ENCODE data around the gene SANBR.
"Not testable (repeated sequence)": the region's sequence is repeated elsewhere in the genome, so short reads cannot be mapped to it uniquely, and the experiment has no call there.

Gene SANBR

DNA sequence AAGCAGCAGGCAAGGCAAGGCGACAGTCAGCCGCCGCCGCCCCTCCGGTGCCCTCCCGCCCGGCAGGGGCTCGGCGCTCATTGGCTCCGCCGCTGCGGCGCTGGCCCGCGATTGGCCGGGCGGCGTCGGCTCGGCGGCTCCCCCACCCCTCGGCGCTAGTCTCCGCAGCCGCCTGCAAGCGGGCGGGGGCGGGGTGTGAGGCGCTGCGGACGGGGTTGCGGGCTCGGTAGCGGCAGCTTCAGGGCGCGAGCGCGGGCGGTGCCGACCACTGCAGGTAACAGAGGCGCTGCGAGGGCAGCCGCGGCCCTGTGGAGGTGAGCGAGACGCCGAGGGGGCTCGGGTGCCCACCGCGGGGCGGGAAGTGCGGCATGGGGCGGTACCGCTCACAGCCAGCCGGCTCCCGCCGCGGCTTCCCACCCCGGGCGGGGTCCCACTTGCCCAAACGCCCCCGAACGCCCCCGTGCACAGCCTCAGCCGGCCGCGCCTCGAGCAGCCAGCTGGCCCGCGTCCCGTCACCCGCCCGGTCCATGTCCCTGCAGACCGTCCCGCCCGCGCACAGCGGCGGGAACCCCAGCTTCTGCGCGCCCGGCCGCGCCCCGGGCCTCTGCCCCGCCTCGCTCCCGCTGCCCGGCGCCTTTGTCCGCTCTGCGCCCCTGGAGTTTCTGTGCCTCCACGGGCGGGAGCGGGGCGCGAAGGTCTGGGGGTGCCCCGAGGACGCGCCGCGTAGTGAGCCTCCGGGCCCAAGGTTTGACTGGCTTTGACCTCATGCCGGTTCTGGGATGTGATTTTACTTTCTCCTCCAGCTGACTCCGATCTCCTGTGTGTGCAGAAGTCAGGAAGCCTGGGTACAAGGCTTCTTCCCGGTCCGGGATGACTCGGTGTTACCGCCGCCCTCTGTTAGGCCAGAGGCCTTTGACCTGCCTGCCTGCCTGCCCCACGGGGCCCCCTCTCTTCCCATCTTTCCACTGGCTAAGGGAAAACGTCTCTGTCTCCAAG is at the start of gene SANBR:
Gene SANBR (plus strand): TSS at position 158 of the 996 bp plus-strand sequence. CDS start 4,480 bp downstream, outside the sequence.
- DNase-seq = peak; percentile 17 to 92 (median 77)

DNA sequence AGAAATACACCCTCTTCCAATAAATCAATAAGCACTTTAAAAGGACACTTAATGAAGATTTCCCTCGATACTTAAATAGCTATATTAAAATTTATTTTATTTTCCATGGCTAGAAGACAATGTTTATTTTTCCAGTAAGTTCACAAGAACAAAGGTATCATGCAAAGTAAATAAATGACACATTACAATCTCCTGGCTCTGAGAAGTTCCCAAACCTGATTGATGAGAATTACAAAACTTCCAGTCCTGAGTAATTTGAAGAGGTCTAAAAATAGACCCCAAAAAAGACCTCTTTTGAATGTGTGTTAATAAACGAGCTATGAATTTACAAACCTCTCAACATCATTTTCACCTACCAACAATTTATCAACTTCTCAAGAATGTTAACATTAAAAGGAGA is 49.7 kb upstream of the SANBR start:
- no peak for DNase-seq

DNA sequence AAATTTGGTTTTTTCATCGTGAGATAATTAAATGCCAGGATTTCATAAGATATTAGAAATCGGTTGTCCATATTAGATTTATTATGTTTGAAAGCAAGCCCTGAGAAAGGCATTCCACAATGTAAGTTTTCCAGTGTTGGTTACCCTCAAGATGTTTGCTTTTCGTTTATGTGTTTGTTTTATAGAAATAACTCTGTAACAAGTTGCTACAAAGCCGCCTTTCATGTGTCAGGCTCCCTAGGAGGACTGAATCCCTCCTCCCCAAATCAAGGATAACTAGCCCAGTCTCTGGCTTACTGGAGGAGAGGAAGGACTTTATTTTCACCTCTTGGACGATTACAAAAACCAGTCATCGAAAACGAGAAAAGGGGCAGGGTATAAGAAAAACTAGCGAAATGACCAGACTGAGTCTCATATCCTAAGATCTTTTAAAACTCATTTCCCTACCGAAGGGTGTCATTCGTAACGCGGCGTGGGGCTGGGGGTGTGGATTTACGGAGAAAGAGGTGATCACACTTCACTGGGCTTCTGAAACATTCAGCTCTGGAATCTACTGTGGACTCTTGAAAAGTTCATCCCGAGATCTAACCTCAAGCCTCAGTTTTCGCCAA is 49.2 kb upstream of the SANBR start:
- peak in 1 of 51 donors; percentile 26 for DNase-seq

DNA sequence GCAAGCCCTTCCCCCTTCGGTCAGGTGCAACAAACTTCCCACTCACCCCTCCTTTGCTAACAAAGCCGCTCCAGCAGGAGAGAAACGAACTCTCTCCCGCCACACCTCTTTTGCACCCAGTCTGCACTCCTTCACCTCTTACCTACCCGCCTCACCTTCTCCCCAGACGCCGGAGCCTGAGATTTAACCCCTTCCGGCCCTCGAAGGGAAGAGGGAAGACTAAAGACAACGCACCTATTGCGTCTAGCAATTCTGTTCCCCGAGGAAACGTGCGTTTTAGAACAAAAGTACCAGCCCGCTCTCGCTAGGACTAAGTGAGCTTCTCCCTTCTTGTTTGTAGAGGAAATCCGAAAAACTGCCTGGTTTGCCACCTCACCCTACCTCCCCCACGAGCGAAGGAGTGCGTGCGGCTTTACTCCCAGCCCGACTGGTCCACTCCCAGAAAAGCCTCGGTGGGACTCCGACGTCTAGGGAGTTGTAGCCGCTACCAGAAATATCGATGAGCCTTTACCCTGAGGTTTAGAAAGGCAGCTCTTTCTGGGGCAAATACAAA is 48.6 kb upstream of the SANBR start:
- peak in 50 of 51 donors; percentile 40 to 98 (median 80) for DNase-seq

DNA sequence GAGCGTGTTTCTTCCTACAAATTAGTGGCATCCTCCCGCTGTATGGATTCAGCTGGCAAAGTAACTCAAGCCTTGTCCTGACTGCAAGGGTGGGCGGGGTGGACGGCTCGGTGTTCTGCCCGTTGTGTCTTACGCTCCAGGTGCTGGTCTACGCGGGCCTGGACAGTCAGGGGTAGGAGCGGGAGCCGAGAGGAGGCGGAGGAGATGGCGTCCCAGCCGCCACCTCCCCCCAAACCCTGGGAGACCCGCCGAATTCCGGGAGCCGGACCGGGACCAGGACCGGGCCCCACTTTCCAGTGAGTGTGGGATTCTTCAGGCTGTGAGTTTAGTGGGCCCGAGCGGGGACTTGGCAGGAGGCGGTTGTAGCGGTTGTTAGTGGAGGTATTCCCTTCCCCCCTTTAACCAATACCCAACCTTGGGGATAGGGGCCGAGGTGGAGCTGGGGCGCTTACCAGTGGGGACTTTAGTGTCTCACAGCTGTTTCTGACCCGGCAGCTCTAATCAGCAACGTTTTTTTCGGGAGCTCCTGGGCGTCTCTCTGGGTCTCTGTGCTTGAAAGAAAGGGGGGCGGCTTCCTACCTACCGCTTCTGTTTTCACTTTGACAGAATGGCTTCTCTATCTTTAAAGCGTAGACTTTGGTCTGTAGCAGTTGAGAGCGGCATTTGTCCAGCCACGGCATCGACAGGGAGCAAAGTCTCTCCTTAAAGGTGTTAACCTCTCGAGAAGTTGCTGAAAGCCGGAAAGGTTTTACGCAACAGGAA is 47.9 kb upstream of the SANBR start, which contains the start of the genes PEX13 and PUS10:
Gene PEX13 (plus strand): TSS at position 165 of the 762 bp plus-strand sequence. CDS start 40 bp downstream, at position 205.
Gene PUS10 (minus strand): TSS at position 700 of the 762 bp plus-strand sequence. CDS start 6,365 bp downstream, outside the sequence.
- DNase-seq = peak in 50 of 51 donors; percentile 40 to 98 (median 80)

DNA sequence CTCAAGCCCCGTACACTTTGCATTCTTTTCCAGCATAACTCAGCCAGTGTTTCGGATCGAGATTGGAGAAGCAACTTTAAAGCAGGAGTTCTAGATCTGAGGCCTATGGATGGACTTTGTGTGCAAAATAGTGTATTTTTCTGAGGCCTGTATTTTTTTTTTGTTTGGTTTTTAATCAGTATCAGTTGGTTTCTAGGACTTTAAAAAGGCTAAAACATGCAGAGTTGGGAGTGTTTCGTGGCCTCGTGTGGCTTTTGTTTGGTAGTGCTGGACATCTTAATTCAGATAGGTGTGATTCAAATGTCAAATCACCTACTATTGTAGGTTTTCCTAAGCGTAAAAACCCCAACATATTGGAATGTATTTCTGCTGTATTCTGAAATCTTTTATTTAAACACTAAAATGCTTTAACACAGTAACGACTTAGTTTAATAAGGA is 47.3 kb upstream of the SANBR start:
- peak in 2 of 51 donors; percentile 6 to 55 for DNase-seq

DNA sequence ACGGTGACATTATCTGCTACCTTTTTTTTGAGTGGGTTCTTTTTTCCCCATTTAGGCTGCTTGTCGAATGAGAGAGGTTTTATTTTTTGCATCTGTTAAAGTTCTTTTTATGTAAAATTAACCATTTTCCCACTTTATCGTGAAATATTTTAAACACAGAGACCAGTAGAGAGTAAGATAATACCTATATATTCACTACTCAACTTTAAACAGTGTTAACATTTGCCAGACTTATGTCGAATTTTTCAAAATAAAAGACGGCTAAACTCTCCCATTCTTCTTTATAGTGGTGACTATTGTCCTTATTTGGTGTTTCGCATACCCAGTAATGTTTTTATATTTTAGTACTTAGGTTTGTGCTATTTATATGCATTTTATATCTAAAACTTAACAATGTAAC is 46.9 kb upstream of the SANBR start:
- DNase-seq = no peak

GRCh38 chr2:61021228-61021660 is 44.4 kb upstream of the SANBR start:
- no peak for DNase-seq

- DNase-seq = no peak
Observed at GRCh38 chr2:61023670-61024069, 42.0 kb upstream of the SANBR start.

- DNase-seq = no peak
Observed at GRCh38 chr2:61029533-61029932, 36.1 kb upstream of the SANBR start.

- not testable (repeated sequence) for DNase-seq
Observed at GRCh38 chr2:61034592-61034991, 31.1 kb upstream of the SANBR start.

DNA sequence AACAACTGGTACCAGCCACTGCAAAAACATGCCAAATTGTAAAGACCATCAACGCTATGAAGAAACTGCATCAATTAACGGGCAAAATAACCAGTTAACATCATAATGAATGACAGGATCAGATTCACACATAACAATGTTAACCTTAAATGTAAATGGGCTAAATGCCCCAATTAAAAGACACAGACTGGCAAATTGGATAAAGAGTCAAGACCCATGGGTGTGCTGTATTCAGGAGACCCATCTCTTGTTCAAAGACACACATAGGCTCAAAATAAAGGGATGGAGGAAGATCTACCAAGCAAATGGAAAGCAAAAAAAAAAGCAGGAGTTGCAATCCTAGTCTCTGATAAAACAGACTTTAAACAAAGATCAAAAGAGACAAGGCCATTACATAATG is 29.0 kb upstream of the SANBR start:
- not testable (repeated sequence) for DNase-seq

DNA sequence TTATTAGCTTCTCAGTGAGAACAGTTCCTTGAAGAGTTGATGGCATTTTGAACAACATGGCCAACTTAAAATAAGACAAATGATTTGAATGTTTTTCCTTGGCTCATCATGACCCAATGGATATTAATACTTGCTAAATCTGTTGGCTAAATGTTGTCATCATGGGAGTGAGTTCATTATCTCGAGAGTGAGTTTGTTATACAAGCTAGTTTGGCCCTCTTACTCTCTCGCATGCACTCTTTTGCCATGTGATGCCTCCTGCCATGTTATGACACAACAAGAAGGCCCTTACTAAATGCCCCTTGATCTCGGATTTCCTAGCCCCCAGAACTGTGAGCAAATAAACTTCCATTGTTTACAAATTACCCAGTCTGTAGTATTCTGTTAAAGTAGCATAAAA is 22.9 kb upstream of the SANBR start:
- DNase-seq = no peak

DNA sequence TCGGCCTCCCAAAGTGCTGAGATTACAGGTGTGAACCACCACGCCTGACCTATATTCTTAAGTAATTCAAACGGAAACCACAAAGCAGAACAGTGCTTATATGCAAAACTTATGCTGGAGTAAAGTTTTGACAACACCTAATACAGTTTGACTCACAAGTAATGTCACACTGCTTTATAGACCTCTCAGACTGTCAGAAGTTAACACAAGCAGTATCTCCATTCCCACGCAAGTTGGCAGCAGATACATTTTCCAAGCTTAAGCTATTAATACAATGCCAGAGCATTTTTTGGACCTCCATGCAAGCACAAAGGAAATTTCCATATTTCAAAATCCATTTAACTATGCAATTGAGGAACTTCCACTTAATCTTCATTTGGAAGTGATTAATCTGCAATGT is 21.0 kb upstream of the SANBR start:
- DNase-seq = no peak

GRCh38 chr2:61045226-61045625 is 20.4 kb upstream of the SANBR start:
- no peak for DNase-seq

DNA sequence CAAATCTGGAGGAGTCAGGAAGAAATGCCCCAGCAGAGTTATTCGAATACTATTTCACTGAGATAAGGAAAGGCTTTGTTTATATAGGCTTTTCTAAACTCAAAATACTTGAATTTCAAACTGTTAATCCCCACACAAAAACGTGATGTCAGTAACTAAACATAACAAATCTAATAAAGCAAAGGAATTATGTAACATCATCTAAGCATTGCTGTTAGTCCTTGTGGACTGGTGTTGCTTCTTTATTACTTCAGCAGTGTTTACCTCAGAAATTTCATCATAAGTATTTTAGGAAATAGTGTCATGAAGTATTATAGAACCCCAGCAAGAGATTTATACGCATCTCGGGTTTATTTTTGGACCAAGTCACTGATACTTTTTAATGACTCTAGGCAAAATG is 19.7 kb upstream of the SANBR start:
- no peak for DNase-seq

- DNase-seq = no peak
Observed at GRCh38 chr2:61055557-61055956, 10.1 kb upstream of the SANBR start.

- DNase-seq = no peak
Observed at GRCh38 chr2:61057562-61057961, 8.1 kb upstream of the SANBR start.

GRCh38 chr2:61059382-61059781 is 6.3 kb upstream of the SANBR start:
- no peak for DNase-seq

- no peak for DNase-seq
Observed at GRCh38 chr2:61074100-61074499, 8.4 kb downstream of the SANBR start.

- no peak for DNase-seq
Observed at GRCh38 chr2:61085883-61086282, 20.2 kb downstream of the SANBR start.

All from hypothalamus (tissue), 51 donors.